ENCODE data around the gene CCDC172.

The CCDC172 gene

DNA sequence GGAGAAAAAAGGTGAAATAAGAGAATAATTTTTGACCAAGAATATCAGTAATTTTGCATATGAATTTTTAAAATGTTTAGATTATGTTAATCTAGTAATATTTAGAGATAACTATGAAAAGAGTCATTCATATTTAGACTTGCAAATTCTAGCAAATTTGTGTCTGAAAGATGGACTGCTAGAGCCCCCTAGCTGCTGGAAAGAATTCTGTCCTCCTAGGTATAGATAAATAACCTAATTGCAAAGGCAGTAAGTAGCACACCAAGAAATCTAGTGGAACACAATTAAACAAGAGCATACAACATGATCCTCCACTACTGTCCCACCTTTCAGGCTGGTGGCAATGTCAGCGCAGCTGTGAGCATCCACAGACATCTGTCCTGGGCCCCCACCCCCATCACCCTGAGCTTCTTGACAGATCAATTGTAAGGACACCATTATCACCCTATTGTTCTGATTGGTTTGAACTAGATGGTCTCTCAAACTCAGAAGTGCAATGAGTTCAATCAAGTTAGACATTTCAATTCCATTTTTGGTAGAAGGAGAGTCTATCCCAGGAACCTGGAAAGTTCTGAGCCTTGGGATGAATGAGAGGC lies 36.2 kb upstream of the CCDC172 start:
- Mint-ChIP-seq H3K4me1 (no peaks in the 10 kb centered on the region), H3K4me3 (no peak overlapping the region), H3K27me3 (ENCODE audit: low read depth) (peaks cover 11% of the 10 kb centered on the region), H3K36me3 (ENCODE audit: low read depth) (no peaks in the 10 kb centered on the region), H3K27ac (no peak overlapping the region), H3K9me3 (no peaks in the 10 kb centered on the region)
- TF ChIP-seq, protein P1, sequence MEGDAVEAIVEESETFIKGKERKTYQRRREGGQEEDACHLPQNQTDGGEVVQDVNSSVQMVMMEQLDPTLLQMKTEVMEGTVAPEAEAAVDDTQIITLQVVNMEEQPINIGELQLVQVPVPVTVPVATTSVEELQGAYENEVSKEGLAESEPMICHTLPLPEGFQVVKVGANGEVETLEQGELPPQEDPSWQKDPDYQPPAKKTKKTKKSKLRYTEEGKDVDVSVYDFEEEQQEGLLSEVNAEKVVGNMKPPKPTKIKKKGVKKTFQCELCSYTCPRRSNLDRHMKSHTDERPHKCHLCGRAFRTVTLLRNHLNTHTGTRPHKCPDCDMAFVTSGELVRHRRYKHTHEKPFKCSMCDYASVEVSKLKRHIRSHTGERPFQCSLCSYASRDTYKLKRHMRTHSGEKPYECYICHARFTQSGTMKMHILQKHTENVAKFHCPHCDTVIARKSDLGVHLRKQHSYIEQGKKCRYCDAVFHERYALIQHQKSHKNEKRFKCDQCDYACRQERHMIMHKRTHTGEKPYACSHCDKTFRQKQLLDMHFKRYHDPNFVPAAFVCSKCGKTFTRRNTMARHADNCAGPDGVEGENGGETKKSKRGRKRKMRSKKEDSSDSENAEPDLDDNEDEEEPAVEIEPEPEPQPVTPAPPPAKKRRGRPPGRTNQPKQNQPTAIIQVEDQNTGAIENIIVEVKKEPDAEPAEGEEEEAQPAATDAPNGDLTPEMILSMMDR (IDR thresholded peaks at IDR 0.05; ENCODE audit: unreplicated experiment in 3 of 3), result peak; percentile 82 to 90 (median 83)

DNA sequence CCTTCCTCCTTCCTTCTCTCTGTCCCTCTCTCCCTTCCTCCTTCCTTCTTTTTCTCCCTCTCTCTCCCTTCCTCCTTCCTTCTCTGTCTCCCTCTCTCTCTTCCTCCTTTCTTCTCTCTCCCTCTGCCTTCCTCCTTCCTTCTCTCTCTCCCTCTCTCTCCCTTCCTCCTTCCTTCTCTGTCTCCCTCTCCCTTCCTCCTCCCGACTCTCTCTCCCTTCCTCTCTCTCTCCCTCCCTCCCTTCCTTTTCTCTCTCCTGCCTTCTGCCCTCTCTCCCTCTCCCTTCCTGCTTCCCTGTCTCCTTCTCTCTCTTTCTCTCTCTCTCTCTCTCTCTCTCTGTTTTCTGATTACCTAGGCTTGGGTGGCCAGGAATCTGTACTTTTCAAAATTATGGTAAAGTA lies 34.6 kb upstream of the CCDC172 start:
- H3K9me3 Mint-ChIP-seq, result no peaks in the 10 kb centered on the region
- no peak overlapping the region for H3K27ac Mint-ChIP-seq
- TF ChIP-seq, protein P1 (IDR thresholded peaks at IDR 0.05; ENCODE audit: unreplicated experiment in 3 of 3), result no peak
- no peaks in the 10 kb centered on the region for H3K36me3 Mint-ChIP-seq (ENCODE audit: low read depth)
- H3K27me3 Mint-ChIP-seq (ENCODE audit: low read depth), result peaks cover 7% of the 10 kb centered on the region
- H3K4me3 Mint-ChIP-seq, result no peak overlapping the region
- no peaks in the 10 kb centered on the region for H3K4me1 Mint-ChIP-seq

DNA sequence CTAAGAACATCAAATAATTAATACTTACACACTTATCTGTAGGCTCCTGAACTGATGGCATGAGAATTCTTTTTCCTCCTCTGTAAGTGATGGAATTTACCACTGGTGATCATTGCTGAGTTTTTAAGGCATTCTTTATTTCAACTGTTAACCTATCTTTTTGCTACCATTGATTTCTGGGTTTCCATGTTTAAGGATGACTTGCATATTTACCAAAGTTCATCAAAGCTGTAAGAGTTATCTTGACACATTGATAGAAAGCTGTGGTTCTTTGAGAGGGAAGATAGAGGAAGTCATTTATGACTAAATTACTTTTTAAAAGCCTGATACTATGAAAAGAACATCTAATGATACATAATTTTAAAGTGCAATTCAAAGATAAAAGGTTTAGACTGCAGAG lies 31.8 kb upstream of the CCDC172 start:
- H3K9me3 Mint-ChIP-seq, result no peaks in the 10 kb centered on the region
- H3K27me3 Mint-ChIP-seq (ENCODE audit: low read depth), result peaks cover 3% of the 10 kb centered on the region
- no peak overlapping the region for H3K27ac Mint-ChIP-seq
- TF ChIP-seq, protein P1 (IDR thresholded peaks at IDR 0.05; ENCODE audit: unreplicated experiment in 3 of 3), result no peak
- no peaks in the 10 kb centered on the region for H3K36me3 Mint-ChIP-seq (ENCODE audit: low read depth)
- peaks cover 12% of the 10 kb centered on the region for H3K4me1 Mint-ChIP-seq
- H3K4me3 Mint-ChIP-seq, result no peak overlapping the region

DNA sequence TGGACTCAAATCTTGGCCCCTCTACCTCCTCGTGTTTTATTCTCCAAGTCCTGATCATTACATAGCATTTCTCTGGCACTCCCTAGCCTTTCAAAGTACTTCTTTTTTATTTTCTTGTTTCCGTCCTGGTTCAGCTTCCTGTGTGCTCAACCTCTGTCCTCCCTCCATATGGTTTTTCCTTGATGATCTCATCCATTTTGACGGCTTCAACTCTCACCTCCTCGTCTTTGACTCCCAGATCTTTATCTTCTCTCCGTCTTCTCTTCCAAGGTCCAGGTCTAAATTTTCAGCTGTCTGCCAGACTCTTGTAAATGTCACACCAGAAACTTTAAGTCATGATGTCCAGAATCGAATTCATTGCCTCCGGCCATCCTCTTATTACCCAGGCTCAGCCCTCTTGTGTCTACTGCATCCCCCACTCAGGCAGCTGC lies 27.9 kb upstream of the CCDC172 start:
- TF ChIP-seq, protein P1 (IDR thresholded peaks at IDR 0.05; ENCODE audit: unreplicated experiment in 3 of 3), result no peak
- H3K27ac Mint-ChIP-seq, result peak overlapping the region; percentile 30 to 52 (median 49)
- peaks cover 22% of the 10 kb centered on the region for H3K4me1 Mint-ChIP-seq
- no peaks in the 10 kb centered on the region for H3K36me3 Mint-ChIP-seq (ENCODE audit: low read depth)
- H3K27me3 Mint-ChIP-seq (ENCODE audit: low read depth), result peaks cover 7% of the 10 kb centered on the region
- no peaks in the 10 kb centered on the region for H3K9me3 Mint-ChIP-seq
- H3K4me3 Mint-ChIP-seq, result no peak overlapping the region

DNA sequence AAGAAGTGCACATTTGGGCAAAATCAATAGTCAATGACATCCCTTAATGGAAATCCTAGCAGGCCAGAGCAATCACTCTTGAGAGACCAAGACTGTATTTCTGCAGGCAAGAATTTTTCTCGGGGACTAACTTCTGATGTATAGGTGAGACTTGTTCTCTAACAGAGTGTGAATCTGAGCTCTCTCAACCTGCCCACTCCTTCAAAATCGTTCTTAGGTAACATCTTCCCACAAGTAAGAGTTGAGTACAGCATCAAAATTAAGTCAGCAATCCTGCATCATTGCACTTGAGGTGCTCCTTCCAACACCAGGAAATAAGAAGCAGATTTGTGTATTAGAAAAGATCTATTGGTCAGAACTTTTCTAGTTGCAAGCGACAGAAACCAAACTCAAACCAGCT lies 25.7 kb upstream of the CCDC172 start:
- Mint-ChIP-seq H3K9me3 (no peaks in the 10 kb centered on the region), H3K4me1 (peaks cover 22% of the 10 kb centered on the region), H3K27ac (no peak overlapping the region), H3K27me3 (ENCODE audit: low read depth) (peaks cover 7% of the 10 kb centered on the region), H3K36me3 (ENCODE audit: low read depth) (no peaks in the 10 kb centered on the region), H3K4me3 (no peak overlapping the region)
- TF ChIP-seq, protein P1 (IDR thresholded peaks at IDR 0.05; ENCODE audit: unreplicated experiment in 3 of 3), result no peak

DNA sequence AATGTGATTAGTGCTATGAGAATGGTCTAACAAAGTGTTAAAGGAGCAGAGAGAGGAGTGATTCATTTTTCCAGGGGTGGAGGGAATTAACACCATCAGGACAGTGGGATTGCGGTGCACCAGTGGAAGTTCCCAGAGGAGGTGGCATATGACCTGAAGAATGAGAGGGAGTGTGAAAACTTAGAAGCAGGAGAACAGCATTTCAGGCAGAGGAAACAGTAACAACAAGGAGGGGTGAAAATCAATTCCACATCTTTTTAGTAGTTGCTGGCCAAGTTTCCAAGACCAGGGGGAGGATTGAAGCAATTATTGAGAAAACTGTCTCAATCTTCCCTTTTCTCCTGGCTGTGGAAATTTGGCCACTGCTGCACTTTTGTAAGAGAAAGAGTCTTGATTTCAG lies 23.7 kb upstream of the CCDC172 start:
- Mint-ChIP-seq H3K27me3 (ENCODE audit: low read depth) (peaks cover 7% of the 10 kb centered on the region), H3K9me3 (peaks cover 4% of the 10 kb centered on the region), H3K4me1 (peaks cover 22% of the 10 kb centered on the region), H3K36me3 (ENCODE audit: low read depth) (no peaks in the 10 kb centered on the region), H3K4me3 (no peak overlapping the region), H3K27ac (peak overlapping the region in 2 of 3 experiments; percentile 25 to 62)
- TF ChIP-seq, protein P1 (IDR thresholded peaks at IDR 0.05; ENCODE audit: unreplicated experiment in 3 of 3), result no peak

Measured in nephron (organoid).